Choroid plexus epithelial cell (primary cell): Measurements from ENCODE around the gene FAM187B.

Experiments
- DNase-seq: peaks from one replicate; pipeline ENCODE4 v3.0.0-alpha.2; 2010; ENCODE audit warnings: low read depth
- H3K4me3 ChIP-seq: 2 replicates; pipeline ENCODE4 v1.5.1; 2011; ENCODE audit warnings: low read depth, mild to moderate bottlenecking, control low read depth, low read length, moderate library complexity
- TF ChIP-seq, protein P1 (sequence below): conservative IDR thresholded peaks from 2 replicates; pipeline ENCODE4 v1.5.1; 2011; ENCODE audit warnings: low read depth, mild to moderate bottlenecking, control low read depth, inconsistent platforms, low read length, moderate library complexity

Gene FAM187B

DNA sequence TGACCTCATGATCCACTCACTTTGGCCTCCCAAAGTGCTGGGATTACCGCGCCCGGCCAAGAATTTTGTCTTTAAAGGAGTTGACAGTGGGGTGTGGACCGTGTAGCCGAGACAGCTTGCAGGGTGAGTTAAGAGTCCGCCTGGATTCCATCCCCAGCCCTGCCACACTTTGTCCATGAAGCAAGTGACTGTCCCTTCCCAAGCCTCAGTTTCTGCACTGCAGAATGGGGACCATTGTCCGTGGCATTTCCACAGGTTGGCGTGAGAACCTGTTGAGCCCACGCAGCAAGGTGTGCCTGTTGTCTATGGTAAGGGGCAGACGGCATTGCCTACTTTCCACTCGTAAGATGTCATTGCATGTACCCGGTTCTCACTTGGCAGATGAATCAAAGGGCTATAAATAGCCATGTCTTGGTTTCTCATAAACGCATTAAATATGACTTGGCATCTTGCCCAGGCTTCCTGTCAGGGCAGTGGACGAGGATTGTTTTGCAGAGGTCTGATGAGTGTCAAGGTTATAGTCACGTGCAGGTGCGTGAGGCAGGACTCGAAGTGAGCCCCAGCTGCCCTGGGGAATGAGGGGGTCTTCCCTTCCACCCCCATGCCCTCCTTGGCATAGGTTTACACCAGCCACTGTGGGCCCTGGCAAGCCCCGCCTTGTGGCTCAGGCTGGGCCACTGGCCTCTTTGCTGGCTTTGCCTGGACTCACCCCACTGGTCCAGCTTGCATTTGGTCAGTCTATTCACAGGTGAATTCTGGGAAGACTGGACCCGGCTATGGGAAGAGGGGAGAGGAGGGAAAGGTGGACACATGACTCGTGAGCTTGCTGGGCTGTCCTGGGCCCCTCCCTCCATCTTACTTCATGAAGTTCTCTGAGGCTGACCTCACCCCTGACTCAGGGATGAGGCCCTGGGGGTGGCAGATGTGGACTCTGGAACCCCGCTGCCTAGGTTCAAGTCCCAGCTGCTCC is 14.6 kb downstream of the FAM187B start:
- no peak overlapping the region for H3K4me3 ChIP-seq
- DNase-seq, result peak; percentile 88
- TF ChIP-seq, protein P1, sequence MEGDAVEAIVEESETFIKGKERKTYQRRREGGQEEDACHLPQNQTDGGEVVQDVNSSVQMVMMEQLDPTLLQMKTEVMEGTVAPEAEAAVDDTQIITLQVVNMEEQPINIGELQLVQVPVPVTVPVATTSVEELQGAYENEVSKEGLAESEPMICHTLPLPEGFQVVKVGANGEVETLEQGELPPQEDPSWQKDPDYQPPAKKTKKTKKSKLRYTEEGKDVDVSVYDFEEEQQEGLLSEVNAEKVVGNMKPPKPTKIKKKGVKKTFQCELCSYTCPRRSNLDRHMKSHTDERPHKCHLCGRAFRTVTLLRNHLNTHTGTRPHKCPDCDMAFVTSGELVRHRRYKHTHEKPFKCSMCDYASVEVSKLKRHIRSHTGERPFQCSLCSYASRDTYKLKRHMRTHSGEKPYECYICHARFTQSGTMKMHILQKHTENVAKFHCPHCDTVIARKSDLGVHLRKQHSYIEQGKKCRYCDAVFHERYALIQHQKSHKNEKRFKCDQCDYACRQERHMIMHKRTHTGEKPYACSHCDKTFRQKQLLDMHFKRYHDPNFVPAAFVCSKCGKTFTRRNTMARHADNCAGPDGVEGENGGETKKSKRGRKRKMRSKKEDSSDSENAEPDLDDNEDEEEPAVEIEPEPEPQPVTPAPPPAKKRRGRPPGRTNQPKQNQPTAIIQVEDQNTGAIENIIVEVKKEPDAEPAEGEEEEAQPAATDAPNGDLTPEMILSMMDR, result no peak

DNA sequence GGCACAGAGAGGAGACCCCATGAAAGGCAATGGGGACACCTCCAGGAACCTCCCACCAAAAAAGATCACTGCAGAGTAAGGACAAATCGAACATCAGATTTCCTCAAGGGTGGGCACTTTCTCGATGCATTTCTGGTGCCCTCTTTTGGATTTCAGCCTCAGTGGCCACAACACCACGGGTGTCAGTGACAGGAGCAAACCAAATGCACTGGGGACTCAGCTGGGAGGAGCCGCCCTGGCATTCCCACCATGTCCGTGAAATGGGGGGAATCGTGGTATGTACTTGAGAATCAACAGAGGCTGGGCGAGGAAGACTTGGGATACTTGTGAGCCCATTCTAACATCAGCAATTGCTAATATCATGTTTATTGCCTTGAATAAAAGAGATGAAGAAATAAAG is 16.3 kb downstream of the FAM187B start:
- no peak overlapping the region for H3K4me3 ChIP-seq
- DNase-seq, result no peak
- TF ChIP-seq, protein P1, result no peak

DNA sequence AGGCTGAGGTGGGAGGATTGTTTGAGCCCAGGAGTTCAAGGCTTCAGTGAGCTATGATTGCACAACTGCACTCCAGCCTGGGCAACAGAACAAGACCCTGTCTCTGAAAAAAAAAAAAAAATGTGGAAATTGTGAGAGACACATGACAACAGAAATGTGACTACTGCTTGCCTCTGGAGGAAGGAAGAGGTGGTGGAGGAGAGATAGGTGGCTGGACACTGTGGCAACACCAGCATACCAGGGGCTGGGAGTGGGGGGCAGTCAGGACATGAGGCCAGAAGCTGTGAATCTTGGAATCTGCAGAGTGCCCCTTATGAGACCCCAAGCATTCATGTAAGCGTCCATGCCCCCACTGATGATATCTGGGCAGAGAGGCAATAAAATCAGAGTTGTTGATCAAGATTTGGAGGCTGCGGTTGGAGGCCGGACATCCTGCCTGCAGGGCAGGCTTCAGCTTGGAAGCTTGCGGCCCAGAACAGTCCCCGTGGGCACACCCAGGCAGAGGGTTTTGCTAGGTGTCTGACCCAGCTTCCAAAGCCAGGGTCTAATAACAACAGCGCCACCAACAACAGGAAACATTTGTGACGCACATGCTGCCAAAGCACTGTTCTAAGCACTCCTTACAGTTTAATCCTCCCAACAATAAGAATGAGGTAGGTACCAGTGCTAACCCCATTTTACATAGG is 16.9 kb downstream of the FAM187B start:
- no peak overlapping the region for H3K4me3 ChIP-seq
- no peak for DNase-seq
- TF ChIP-seq, protein P1, result no peak

DNA sequence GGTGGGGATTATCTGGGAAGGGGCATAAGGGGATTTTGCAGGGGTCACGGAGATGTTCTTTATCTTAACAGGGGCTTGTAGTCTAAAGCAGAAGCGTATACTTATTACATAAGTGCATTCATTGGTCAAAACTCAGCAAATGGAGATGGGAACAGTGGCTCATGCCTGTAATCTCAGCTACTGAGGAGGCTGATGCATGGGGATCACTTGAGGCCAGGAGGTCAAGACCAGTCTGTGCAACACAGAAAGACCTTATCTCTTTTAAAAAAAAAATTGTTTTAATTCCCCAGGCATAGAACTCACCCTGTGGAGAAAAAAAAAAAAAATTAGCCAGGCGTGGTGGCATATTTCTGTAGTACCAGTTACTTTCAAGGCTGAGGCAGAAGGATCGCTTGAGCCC is 18.9 kb downstream of the FAM187B start:
- H3K4me3 ChIP-seq, result no peak overlapping the region
- DNase-seq, result no peak
- TF ChIP-seq, protein P1, result no peak

DNA sequence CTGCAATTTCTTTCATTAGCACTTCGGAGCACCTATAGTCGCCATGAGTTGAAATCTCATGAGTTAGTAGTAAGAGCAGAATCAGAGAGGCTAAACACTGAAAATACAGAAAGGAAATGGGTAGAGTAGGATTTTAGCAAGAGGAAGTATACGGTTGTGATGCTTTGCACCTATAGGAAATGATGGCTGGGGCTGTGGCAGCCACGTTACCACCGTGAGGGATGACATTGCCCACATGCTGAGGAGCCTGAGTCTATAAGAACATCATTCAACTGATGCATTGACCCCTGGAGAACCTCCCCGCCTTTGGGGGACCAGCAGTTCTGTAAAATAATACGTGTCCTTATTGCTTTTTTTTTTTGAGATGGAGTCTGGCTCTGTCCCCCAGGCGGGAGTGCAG is 20.4 kb downstream of the FAM187B start:
- DNase-seq, result no peak

DNA sequence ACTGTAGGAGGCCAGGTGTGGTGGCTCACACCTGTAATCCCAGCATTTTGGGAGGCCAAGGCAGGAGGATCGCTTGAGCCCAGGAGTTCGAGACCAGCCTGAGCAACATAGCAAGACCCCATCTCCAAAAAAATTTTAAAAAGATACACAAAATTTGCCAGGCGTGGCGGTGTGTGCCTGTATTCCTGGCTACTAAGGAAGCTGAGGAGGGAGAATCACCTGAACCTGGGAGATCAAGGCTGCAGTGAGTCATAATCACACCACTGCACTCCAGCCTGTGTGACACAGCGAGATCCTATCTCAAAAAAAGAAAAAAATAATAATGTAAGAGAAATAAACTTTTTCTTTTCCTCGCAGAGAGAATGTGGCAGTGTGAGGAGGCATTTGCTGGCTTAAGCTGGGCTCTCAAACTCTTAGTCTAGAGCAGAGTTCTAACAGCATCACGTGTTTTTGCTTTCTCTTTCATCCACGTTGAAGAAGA is 21.1 kb downstream of the FAM187B start:
- TF ChIP-seq, protein P1, result no peak
- no peak for DNase-seq
- H3K4me3 ChIP-seq, result no peak overlapping the region

More for the DNA sequence above, 20.4 kb downstream of the FAM187B start:
- TF ChIP-seq, protein P1, result no peak
- no peak overlapping the region for H3K4me3 ChIP-seq
